NCI-H187 treated with DMSO at 0.1 percent for 48 hours (cell line): Measurements from ENCODE around the gene ZBTB39.
"Not testable (repeated sequence)": the region's sequence is repeated elsewhere in the genome, so short reads cannot be mapped to it uniquely, and the experiment has no call there.

Source experiments
- DNase-seq: peaks from one replicate; lab custom pipeline; 2025; lab: John Stamatoyannopoulos, UW

ZBTB39 gene

GRCh38 chr12:57031789-57032188 is 25.4 kb upstream of the ZBTB39 start:
- no peak for DNase-seq

GRCh38 chr12:57031138-57031725 is 24.9 kb upstream of the ZBTB39 start:
- DNase-seq = peak; percentile 71

- no peak for DNase-seq
Measured at GRCh38 chr12:57029457-57029856, 23.1 kb upstream of the ZBTB39 start.

GRCh38 chr12:57027805-57028153 is 21.4 kb upstream of the ZBTB39 start:
- DNase-seq = no peak

GRCh38 chr12:57027011-57027804 is 20.9 kb upstream of the ZBTB39 start:
- no peak for DNase-seq

- DNase-seq = no peak
Measured at GRCh38 chr12:57025196-57025595, 18.9 kb upstream of the ZBTB39 start.

- not testable (repeated sequence) for DNase-seq
Measured at GRCh38 chr12:57022324-57022723, 16.0 kb upstream of the ZBTB39 start.

- DNase-seq = no peak
Measured at GRCh38 chr12:57019983-57020719, 13.8 kb upstream of the ZBTB39 start.

GRCh38 chr12:57018906-57019305 is 12.6 kb upstream of the ZBTB39 start:
- DNase-seq = no peak

GRCh38 chr12:57018353-57018752 is 12.0 kb upstream of the ZBTB39 start:
- not testable (repeated sequence) for DNase-seq

GRCh38 chr12:57016348-57016747 is 10.0 kb upstream of the ZBTB39 start, which contains the start of gene TAC3:
Gene TAC3, minus strand, starts transcription at chr12:57016529. Its CDS starts 732 bp downstream, at chr12:57015797.
- DNase-seq = no peak

GRCh38 chr12:57012600-57013465 is 6.5 kb upstream of the ZBTB39 start:
- no peak for DNase-seq

GRCh38 chr12:57011438-57012424 is 5.4 kb upstream of the ZBTB39 start:
- DNase-seq = no peak

GRCh38 chr12:57010627-57011247 is 4.4 kb upstream of the ZBTB39 start:
- DNase-seq = no peak

- no peak for DNase-seq
Measured at GRCh38 chr12:57009949-57010626, 3.7 kb upstream of the ZBTB39 start.

GRCh38 chr12:57008178-57008577 is 1.8 kb upstream of the ZBTB39 start:
- peak; percentile 40 for DNase-seq

GRCh38 chr12:57006809-57007475 is 596 bp upstream of the ZBTB39 start:
- no peak for DNase-seq

- no peak for DNase-seq
Measured at GRCh38 chr12:57004651-57005050, 1.7 kb downstream of the ZBTB39 start.

- DNase-seq = no peak
Measured at GRCh38 chr12:57003395-57003794, 3.0 kb downstream of the ZBTB39 start.
